Body of pancreas (tissue), 4 donors: ENCODE data around the gene ARHGAP15.

ENCODE experiments used
- POLR2A ChIP-seq, 3 donors: fragments of 450-650 bp; IDR thresholded peaks; one replicate each; pipeline ENCODE4 v1.6.1; 2016; ENCODE audit warnings: antibody characterized with exemption in 3 of 3, mild to moderate bottlenecking in 2 of 3
- TF ChIP-seq, protein P1 (sequence below), 7 experiments: fragments of 450-650 bp in 4 of 7; fragments of 200-600 bp in 3 of 7; sonication (generic) in 3 of 7; IDR thresholded peaks; one replicate each; pipeline ENCODE4 v1.5.1; 2016 to 2019; ENCODE audit warnings: antibody characterized with exemption in 7 of 7

DNA sequence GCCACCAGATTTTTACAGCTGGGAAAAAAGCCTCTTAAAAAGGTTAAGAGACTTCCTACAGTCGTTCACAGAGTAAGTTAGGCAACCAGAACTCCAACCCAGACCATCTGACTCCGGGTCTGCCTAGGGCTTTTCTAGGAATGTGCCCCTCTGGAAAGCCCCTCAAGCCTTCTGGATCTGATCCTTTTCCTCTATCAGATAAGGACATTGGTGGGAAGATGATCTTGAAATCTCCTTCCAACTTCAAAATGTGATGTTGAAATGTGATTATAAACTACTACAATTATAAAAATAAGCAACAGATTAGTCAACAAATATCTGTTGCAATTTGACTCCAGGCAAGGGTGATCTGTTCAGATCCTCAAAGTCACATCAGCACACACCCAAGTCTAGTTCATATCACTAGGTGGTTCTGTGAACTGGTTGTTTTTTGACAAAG lies 270.4 kb downstream of the ARHGAP15 start:
- no peak for TF ChIP-seq POLR2A (IDR thresholded peaks at IDR 0.05)
- TF ChIP-seq, protein P1, sequence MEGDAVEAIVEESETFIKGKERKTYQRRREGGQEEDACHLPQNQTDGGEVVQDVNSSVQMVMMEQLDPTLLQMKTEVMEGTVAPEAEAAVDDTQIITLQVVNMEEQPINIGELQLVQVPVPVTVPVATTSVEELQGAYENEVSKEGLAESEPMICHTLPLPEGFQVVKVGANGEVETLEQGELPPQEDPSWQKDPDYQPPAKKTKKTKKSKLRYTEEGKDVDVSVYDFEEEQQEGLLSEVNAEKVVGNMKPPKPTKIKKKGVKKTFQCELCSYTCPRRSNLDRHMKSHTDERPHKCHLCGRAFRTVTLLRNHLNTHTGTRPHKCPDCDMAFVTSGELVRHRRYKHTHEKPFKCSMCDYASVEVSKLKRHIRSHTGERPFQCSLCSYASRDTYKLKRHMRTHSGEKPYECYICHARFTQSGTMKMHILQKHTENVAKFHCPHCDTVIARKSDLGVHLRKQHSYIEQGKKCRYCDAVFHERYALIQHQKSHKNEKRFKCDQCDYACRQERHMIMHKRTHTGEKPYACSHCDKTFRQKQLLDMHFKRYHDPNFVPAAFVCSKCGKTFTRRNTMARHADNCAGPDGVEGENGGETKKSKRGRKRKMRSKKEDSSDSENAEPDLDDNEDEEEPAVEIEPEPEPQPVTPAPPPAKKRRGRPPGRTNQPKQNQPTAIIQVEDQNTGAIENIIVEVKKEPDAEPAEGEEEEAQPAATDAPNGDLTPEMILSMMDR (IDR thresholded peaks at IDR 0.05), result no peak
